Activated naive CD8-positive, alpha-beta T cell treated with anti-CD3 and anti-CD28 coated beads for 36 hours (primary cell): Measurements from ENCODE around the gene EVX2. TPM values are rescaled to one million over a fixed set of nuclear protein-coding genes. Genes with fewer than 3 reads are reported as not detected.

ENCODE experiments used
- DNase-seq: peaks from one replicate; pipeline ENCODE4 v3.0.0; 2021
- H3K27ac Mint-ChIP-seq: one replicate; pipeline ENCODE4 v1.8.0; 2022; ENCODE audit warnings: mild to moderate bottlenecking, moderate library complexity, mixed read lengths
- H3K27me3 Mint-ChIP-seq: one replicate; pipeline ENCODE4 v1.8.0; 2022; ENCODE audit warnings: mild to moderate bottlenecking, mixed read lengths
- H3K36me3 Mint-ChIP-seq: one replicate; pipeline ENCODE4 v1.8.0; 2021; ENCODE audit warnings: mild to moderate bottlenecking, mixed read lengths
- H3K4me1 Mint-ChIP-seq: one replicate; pipeline ENCODE4 v1.8.0; 2021; ENCODE audit warnings: mixed read lengths
- H3K4me3 Mint-ChIP-seq: one replicate; pipeline ENCODE4 v1.8.0; 2022; ENCODE audit warnings: mild to moderate bottlenecking, moderate library complexity, mixed read lengths
- H3K9me3 Mint-ChIP-seq: one replicate; pipeline ENCODE4 v1.8.0; 2022; ENCODE audit warnings: mixed read lengths
- total RNA-seq, 2 experiments: library from RNA; stranded (reverse); gene quantifications; one replicate each; pipeline ENCODE4 v1.2.3, GENCODE V29; 2021

EVX2 gene
- total RNA-seq, 2 experiments from 2014 or later: not detected

GRCh38 chr2:176056406-176056805 is 27.4 kb downstream of the EVX2 start:
- no peak overlapping the region for H3K4me3 Mint-ChIP-seq
- H3K36me3 Mint-ChIP-seq: no peaks in the 10 kb centered on the region
- H3K27me3 Mint-ChIP-seq: peaks cover 52% of the 10 kb centered on the region
- H3K27ac Mint-ChIP-seq: no peak overlapping the region
- DNase-seq: no peak
- no peaks in the 10 kb centered on the region for H3K4me1 Mint-ChIP-seq
- H3K9me3 Mint-ChIP-seq: no peaks in the 10 kb centered on the region

- H3K4me1 Mint-ChIP-seq: no peaks in the 10 kb centered on the region
- no peak for DNase-seq
- peaks cover 34% of the 10 kb centered on the region for H3K27me3 Mint-ChIP-seq
- H3K9me3 Mint-ChIP-seq: peaks cover 3% of the 10 kb centered on the region
- no peak overlapping the region for H3K4me3 Mint-ChIP-seq
- H3K27ac Mint-ChIP-seq: no peak overlapping the region
- peaks cover 2% of the 10 kb centered on the region for H3K36me3 Mint-ChIP-seq
Observed at GRCh38 chr2:176039375-176039774, 44.4 kb downstream of the EVX2 start.

GRCh38 chr2:176038694-176039093 is 45.1 kb downstream of the EVX2 start:
- H3K27ac Mint-ChIP-seq: no peak overlapping the region
- DNase-seq: no peak
- peaks cover 2% of the 10 kb centered on the region for H3K9me3 Mint-ChIP-seq
- H3K4me1 Mint-ChIP-seq: no peaks in the 10 kb centered on the region
- H3K36me3 Mint-ChIP-seq: peaks cover 2% of the 10 kb centered on the region
- no peak overlapping the region for H3K4me3 Mint-ChIP-seq
- H3K27me3 Mint-ChIP-seq: peaks cover 34% of the 10 kb centered on the region

GRCh38 chr2:176035013-176035691 is 48.6 kb downstream of the EVX2 start:
- no peak overlapping the region for H3K27ac Mint-ChIP-seq

GRCh38 chr2:176027806-176028205 is 56.0 kb downstream of the EVX2 start:
- Mint-ChIP-seq H3K4me3 (no peak overlapping the region), H3K27ac (no peak overlapping the region), H3K4me1 (no peaks in the 10 kb centered on the region), H3K27me3 (peaks cover 52% of the 10 kb centered on the region), H3K9me3 (no peaks in the 10 kb centered on the region), H3K36me3 (no peaks in the 10 kb centered on the region)
- DNase-seq: no peak

More at GRCh38 chr2:176035013-176035691, 48.6 kb downstream of the EVX2 start:
- H3K27me3 Mint-ChIP-seq: peaks cover 26% of the 10 kb centered on the region
- no peaks in the 10 kb centered on the region for H3K4me1 Mint-ChIP-seq
- H3K36me3 Mint-ChIP-seq: no peaks in the 10 kb centered on the region
- H3K9me3 Mint-ChIP-seq: no peaks in the 10 kb centered on the region
- H3K4me3 Mint-ChIP-seq: no peak overlapping the region
- no peak for DNase-seq

Other genes with a start within 250 kb of the EVX2 start
- 10 to 100 TPM; 35.7 to 42.1 TPM for gene LNPK, start 81.7 kb downstream of the EVX2 start, total RNA-seq
- not detected for gene HOXD13, start 8.8 kb upstream of the EVX2 start, total RNA-seq
- gene HOXD12, start 15.8 kb upstream of the EVX2 start, total RNA-seq: not detected
- gene HOXD11, start 23.3 kb upstream of the EVX2 start, total RNA-seq: not detected
- gene HOXD10, start 32.8 kb upstream of the EVX2 start, total RNA-seq: not detected
- not detected for gene HOXD9, start 38.8 kb upstream of the EVX2 start, total RNA-seq
- not detected for gene HOXD8, start 45.7 kb upstream of the EVX2 start, total RNA-seq
- not detected for gene HOXD4, start 67.6 kb upstream of the EVX2 start, total RNA-seq
- not detected for gene HOXD3, start 73.3 kb upstream of the EVX2 start, total RNA-seq
- gene HOXD1, start 104.7 kb upstream of the EVX2 start, total RNA-seq: not detected
- 10 to 100 TPM; 28.8 to 30.0 TPM for gene MTX2, start 185.5 kb upstream of the EVX2 start, total RNA-seq